Kidney epithelial cell (primary cell): Measurements from ENCODE around the gene CRIP3. TPM values are rescaled to one million over a fixed set of nuclear protein-coding genes. Genes with fewer than 3 reads are reported as not detected.

Source experiments
- DNase-seq: peaks from one replicate; pipeline ENCODE4 v3.0.0-alpha.2; 2010; ENCODE audit warnings: low read depth
- H3K27me3 ChIP-seq: 2 replicates; pipeline ENCODE4 v1.6.0; 2011; ENCODE audit warnings: low read length; ENCODE audit not compliant: control insufficient read depth, insufficient read depth
- H3K36me3 ChIP-seq: 2 replicates; pipeline ENCODE4 v1.5.1; 2011; ENCODE audit warnings: low read length; ENCODE audit not compliant: control insufficient read depth, insufficient read depth
- H3K4me3 ChIP-seq: 2 replicates; pipeline ENCODE4 v1.5.1; 2011; ENCODE audit warnings: low read depth, mild to moderate bottlenecking, control low read depth, low read length
- total RNA-seq: library from RNA; depleted of rRNA; stranded (reverse); fragments of >200 nt; gene quantifications from 2 replicates; pipeline ENCODE4 v1.2.3, GENCODE V29; 2015
- TF ChIP-seq, protein P1 (sequence below): IDR thresholded peaks from 2 replicates; pipeline ENCODE4 v1.5.1; 2011; ENCODE audit warnings: mild to moderate bottlenecking, moderate library complexity, low read length, control low read depth, inconsistent platforms; ENCODE audit not compliant: insufficient read depth, poor library complexity, severe bottlenecking

CRIP3 gene
- total RNA-seq, 1 donor from 2014 or later = 0.67 TPM

DNA sequence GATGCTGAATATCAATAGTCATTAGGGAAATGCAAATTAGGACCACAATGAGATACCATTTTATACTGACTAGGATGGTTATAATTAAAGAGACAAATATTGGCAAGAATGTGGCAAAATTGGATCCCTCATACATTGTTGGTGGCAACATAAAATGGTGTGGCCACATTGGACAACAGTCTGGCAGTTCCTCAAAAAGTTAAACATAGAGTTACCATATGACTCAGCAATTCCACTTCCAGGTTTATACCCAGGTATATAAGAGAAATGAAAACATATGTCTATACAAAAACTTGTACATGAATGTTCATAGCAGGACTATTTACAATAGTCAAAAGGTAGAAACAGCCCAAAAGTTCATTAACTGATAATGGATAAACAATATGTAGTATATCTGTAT, 2.0 kb upstream of the CRIP3 start:
- H3K27me3 ChIP-seq = peaks cover 12% of the 10 kb centered on the region
- no peaks in the 10 kb centered on the region for H3K36me3 ChIP-seq
- H3K4me3 ChIP-seq = no peak overlapping the region
- DNase-seq = no peak
- TF ChIP-seq, protein P1, sequence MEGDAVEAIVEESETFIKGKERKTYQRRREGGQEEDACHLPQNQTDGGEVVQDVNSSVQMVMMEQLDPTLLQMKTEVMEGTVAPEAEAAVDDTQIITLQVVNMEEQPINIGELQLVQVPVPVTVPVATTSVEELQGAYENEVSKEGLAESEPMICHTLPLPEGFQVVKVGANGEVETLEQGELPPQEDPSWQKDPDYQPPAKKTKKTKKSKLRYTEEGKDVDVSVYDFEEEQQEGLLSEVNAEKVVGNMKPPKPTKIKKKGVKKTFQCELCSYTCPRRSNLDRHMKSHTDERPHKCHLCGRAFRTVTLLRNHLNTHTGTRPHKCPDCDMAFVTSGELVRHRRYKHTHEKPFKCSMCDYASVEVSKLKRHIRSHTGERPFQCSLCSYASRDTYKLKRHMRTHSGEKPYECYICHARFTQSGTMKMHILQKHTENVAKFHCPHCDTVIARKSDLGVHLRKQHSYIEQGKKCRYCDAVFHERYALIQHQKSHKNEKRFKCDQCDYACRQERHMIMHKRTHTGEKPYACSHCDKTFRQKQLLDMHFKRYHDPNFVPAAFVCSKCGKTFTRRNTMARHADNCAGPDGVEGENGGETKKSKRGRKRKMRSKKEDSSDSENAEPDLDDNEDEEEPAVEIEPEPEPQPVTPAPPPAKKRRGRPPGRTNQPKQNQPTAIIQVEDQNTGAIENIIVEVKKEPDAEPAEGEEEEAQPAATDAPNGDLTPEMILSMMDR = no peak

DNA sequence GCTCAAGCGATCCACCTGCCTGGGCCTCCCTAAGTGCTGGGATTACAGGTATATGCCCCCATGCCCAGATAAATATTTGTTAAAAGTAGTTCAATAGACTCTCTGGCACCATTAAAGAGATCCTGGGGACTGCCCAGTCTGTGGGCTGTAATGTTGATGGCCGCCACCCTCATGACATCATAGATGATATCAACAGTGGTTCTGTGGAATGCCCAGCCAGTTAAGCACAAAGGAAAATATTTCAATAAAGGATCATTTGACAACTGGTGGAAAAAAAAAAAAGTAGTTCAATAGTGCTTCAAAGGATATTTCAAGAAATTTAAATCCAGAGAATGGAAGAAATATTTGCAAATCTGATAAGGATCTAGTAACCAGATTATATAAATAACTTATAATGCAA, 1.5 kb upstream of the CRIP3 start:
- DNase-seq = no peak
- TF ChIP-seq, protein P1 = no peak
- H3K36me3 ChIP-seq = no peaks in the 10 kb centered on the region
- H3K27me3 ChIP-seq = peaks cover 12% of the 10 kb centered on the region
- H3K4me3 ChIP-seq = no peak overlapping the region

DNA sequence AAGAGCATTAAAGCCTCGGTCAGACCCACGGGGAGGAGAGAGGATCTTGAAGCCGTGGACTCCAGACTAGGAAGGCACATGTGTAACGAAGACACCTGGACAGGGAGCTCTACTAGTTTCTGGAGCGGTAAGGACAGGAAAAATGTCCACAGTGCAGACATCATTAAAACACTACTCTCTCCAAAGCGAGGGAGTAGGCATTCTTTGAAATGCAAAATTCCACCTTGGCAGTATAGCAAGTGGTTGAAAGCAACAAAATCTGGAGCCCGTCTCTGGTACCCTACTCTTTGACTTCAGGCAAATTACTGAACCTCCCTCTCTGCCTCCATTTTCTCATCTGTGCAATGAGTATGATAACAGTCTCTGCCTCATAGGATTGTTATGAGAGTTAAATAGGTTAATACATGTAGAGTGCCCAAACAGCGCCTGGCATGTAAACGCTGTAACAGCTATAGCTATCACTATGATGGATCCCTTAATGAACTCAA, 408 bp upstream of the CRIP3 start:
- Histone ChIP-seq H3K27me3 (peaks cover 15% of the 10 kb centered on the region), H3K36me3 (no peaks in the 10 kb centered on the region), H3K4me3 (no peak overlapping the region)
- TF ChIP-seq, protein P1 = no peak
- no peak for DNase-seq

DNA sequence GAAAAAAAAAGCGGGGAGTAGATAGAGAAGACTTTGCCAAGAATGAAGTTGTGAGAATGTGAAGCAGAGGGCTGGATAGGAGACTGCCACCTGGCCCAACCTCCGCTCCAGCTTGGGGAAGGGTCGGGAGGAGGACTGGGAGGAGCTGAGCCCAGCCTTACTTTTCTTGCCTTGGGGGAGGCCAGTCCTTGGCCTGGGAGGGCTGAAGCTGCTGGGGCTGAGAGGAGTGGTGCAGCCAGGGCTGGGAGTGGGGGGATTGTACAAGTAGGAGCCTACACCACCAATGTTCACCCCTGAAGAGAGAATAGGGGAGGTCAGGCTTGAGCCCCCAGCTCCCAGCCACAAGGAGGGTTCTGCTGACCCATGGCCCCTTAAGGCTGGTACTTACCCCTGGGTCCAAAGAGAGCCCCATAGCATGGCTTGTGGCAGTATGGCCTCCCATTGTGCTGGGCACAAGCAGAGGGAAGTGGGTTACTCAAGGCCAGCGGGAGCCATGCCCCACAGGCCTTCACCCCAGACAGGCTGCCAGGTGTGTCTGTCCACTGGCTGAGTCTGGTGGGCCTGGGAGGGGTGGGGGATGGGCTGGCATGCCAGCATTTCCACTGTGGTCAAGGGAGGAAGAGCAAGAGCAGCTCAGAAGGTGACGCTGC, 1.1 kb downstream of the CRIP3 start:
- TF ChIP-seq, protein P1 = no peak
- no peak overlapping the region for H3K4me3 ChIP-seq

DNA sequence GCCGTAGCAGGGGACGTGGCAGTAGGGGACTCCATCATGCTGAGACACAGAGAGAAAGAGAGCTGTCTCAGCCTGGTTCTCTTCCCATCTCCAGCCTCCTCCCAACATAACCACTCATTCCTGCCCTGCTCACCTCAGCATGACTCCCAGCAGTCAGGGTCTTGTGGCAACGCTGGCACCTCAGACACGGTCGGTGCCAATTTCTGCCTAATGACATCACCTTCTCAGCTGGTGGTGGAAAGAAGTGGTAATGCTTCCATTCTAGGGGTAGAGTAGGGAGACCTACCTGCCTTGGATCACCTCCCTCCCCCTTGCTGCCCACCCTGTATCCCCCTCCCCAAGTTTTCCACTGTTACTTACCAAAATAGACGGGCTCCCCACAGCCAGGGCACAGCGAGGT, 2.5 kb downstream of the CRIP3 start:
- Histone ChIP-seq H3K27me3 (peaks cover 19% of the 10 kb centered on the region), H3K36me3 (no peaks in the 10 kb centered on the region), H3K4me3 (no peak overlapping the region)
- no peak for DNase-seq
- TF ChIP-seq, protein P1 = no peak

More for the DNA sequence above, 1.1 kb downstream of the CRIP3 start:
- Histone ChIP-seq H3K27me3 (peaks cover 15% of the 10 kb centered on the region), H3K36me3 (no peaks in the 10 kb centered on the region)
- DNase-seq = no peak

DNA sequence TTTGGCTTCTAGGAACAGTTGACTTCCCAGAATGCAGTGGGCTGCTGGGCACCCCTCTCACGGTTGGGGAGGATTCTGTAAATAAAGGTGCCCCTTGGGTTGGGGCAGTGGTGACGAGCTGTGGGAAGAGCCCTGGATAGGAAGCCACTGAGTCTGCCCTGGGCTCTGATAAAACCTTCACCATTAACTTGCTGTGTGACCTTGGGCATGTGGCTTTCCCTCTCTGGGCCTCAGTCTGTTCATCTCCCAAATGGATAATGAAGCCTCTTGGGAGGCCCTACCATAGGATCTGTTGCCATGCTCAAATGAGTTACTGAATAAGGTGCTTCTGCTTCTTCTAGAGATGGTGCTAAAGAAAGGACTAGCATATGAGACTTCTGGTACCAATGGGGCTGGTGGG, 3.7 kb downstream of the CRIP3 start:
- H3K27me3 ChIP-seq = peaks cover 25% of the 10 kb centered on the region
- no peaks in the 10 kb centered on the region for H3K36me3 ChIP-seq
- DNase-seq = no peak
- TF ChIP-seq, protein P1 = no peak
- H3K4me3 ChIP-seq = no peak overlapping the region
